HG02973 (cell line): Measurements from ENCODE around the gene LY6G6F.

Experiments used
- ATAC-seq: cut with Tn5 transposase; IDR thresholded peaks from one replicate; pipeline ENCODE4 v1.9.1; 2021; ENCODE audit warnings: moderate library complexity; ENCODE audit not compliant: unreplicated experiment

The LY6G6F gene

DNA sequence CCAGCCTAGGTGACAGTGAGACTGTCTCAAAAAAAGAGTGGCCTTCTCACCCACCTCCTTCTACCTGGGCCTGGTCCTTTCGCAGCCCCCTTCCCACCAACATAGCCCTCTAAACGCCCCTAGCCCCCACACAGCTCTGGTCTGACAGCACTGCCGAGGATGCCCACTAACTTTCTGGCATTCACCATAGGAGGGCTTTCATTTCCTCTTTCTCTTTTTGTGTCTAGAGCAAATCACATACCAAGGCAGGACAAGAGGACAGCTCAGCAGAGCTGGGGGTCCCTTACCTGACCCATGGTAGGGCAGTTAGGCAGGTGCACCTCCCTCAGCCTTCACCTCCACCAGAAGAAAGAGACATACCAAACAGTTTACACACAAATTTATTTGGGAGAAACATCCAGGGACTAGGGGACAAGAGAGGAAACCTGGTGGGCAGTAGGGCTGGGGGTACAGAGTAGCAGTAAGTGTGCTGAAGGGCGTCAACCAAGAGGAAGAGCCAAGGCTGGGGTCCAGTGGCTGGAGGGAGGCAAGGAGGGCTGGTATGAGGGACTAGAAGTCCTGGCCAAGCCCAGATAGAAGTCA is 30.3 kb upstream of the LY6G6F start:
- ATAC-seq: no peak

GRCh38 chr6:31676904-31677303 is 29.8 kb upstream of the LY6G6F start:
- no peak for ATAC-seq

DNA sequence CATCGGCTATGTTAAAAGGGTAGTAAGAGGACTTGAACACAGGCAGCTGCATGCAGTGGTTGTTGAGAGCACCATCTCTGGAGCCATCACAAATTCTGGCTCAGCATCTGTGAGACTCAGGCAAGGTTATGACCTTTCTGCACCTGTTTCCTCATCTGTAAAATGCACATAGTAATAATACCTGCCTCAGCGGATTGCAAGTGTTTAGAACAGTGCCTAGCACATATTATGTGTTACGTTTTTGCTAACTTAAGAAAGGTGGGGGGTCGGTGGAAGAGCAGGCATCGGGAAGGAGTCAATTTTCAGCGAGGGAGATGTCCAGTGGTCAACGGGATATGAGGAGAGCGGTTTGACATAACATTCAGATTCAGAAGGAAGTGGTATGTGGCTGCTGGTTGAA is 28.7 kb upstream of the LY6G6F start:
- ATAC-seq: no peak

DNA sequence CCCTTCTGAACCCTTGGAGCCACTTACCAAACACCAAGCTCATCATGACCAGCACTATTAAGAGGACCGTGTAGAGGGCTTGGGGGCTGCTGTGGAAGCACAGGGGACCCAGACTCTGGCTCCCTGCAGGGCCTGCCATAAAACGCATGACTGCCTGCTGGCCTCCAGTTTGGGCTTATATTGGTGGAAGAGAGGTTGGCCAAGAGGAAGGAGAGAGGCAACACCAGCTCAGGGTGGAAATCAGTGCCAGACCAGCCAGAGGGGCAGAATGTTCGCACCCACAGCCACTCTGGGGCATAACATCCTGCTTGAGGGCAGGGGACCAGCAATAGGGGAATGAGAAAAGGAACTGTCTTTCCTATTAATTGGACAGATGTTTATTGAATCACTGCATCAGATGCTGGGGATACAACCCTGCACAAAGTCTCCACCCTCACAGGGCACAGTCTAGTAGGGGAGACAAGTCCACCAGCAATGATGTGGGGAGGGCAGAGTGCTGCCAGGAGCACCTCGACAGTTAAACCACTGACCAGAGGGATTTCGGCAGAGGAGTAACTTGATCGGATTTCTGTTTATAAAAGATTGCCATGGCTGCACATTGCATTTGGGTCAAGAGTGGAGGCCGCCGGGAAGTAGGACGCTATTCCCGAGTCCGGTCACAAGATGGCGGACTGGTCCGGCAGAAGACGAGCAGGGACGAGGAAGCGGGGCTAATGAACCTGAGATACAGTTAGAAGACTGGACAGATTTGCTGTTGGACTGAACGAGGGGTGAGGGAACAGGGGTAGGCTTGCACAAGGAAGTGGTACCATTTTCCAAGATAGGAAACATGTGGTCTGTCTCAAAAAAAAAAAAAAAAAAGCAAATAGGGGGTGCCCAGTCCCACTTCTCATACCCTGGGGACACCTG is 26.2 kb upstream of the LY6G6F start, which contains the start of gene LY6G5C:
Gene LY6G5C, minus strand, starts transcription at position 842 of the 909 bp plus-strand sequence. Its CDS starts 694 bp downstream, at position 148.
- ATAC-seq: no peak

- no peak for ATAC-seq
Observed at GRCh38 chr6:31681135-31681671, 25.5 kb upstream of the LY6G6F start.

DNA sequence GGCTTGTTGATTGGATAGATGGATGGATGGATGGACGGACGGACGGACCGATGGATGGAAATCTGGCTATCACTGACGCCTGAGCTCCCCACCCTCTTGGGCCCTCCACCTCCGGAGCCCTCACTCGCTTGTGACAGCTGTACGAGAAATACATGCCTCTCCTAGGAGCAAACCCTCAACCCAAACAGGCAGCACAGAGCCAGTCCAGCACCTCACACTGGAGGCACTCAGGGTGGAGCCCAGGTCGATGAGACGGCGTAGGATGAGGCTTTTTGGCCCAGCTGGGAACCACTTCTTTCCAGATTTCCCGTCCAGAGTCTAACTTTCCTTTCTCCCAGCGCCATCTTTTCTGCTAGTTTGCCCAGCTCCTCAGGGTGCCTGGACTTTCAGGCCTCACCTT is 23.1 kb upstream of the LY6G6F start:
- no peak for ATAC-seq

DNA sequence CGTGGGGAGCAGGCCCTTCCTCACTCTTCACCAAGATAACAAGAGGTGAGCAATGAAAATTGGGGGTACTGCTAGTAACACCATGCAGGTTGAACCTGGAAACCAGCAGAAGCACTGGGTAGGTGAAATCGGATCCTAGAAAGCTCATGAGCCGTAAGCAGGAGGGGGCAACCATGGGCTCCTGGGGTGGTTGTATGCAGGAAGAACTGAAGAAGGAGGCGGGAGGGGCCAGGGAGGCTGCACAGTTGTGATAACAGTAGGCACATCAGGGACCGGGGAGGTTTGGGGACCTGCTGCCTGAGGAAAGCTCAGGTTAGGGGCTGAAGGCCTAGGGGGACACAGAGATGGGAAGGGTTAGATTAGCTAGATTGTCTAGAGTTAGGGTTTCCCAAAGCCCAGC is 20.2 kb upstream of the LY6G6F start:
- no peak for ATAC-seq

DNA sequence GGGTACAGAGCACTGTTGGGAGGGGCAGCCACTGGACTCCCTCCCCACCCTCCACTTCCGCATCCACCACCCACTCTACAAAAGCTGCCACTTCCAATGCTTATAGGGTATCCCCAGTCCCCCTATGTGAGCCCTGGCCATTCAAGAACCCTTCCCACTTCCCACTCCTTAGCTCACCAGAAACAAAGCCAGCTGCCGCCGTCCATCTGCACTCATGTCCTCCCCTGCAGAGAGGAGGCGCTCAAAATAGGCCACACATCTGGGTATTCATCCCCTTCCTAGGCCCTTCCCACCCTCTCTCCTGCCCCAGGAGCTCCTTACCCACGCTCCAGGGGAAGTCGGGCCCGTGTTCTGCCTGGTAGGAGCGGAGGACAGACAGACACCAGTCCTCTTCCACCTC is 19.3 kb upstream of the LY6G6F start:
- ATAC-seq: no peak

- no peak for ATAC-seq
Observed at GRCh38 chr6:31687860-31688693, 18.6 kb upstream of the LY6G6F start.

- no peak for ATAC-seq
Observed at GRCh38 chr6:31689249-31690110, 17.2 kb upstream of the LY6G6F start.

GRCh38 chr6:31690231-31691077 is 16.2 kb upstream of the LY6G6F start:
- no peak for ATAC-seq

- ATAC-seq: no peak
Observed at GRCh38 chr6:31691078-31691463, 15.6 kb upstream of the LY6G6F start.

GRCh38 chr6:31691564-31692108 is 15.0 kb upstream of the LY6G6F start:
- no peak for ATAC-seq

GRCh38 chr6:31692353-31692752 is 14.3 kb upstream of the LY6G6F start:
- ATAC-seq: no peak

DNA sequence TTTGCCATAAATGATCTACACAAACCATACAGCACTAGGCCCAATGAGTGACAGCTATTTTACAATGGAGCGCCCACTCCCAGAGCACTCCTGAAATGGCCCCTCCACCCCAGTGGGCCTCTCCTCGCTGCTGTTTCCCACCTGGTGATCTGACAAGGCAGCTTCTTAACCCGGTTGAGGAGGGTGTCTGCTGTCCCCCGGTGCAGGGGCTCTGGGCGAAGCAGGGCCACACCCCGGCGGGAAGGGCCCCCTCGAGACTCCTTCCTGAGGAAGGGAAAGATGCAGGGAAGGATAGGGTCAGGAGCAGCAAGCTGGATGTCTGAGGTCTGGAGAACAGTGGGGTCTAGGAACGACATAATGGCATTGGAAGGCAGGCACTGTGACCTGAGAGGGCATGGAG is 13.8 kb upstream of the LY6G6F start:
- ATAC-seq: no peak

- ATAC-seq: no peak
Observed at GRCh38 chr6:31693535-31693934, 13.1 kb upstream of the LY6G6F start.

- ATAC-seq: no peak
Observed at GRCh38 chr6:31697555-31697954, 9.1 kb upstream of the LY6G6F start.

GRCh38 chr6:31700740-31701401 is 5.8 kb upstream of the LY6G6F start:
- no peak for ATAC-seq
